Mucosa of descending colon (tissue), 3 donors: ENCODE results near the gene PAPPA2. TPM values are rescaled to one million over a fixed set of nuclear protein-coding genes. Genes with fewer than 3 reads are reported as not detected.

Experiments used
- ATAC-seq: fragments of 200-7000 bp; cut with Tn5 transposase; one replicate; pipeline ENCODE4 v1.9.1; 2020; ENCODE audit warnings: mild to moderate bottlenecking, moderate library complexity
- DNase-seq, 3 donors: peaks; one replicate each; pipeline ENCODE4 v3.0.0-alpha.2; 2020
- H3K36me3 ChIP-seq: fragments of 200-600 bp; one replicate; pipeline ENCODE4 v1.8.0; 2021; ENCODE audit warnings: low read depth, mild to moderate bottlenecking
- H3K4me1 ChIP-seq: fragments of 200-600 bp; one replicate; pipeline ENCODE4 v1.8.0; 2021; ENCODE audit warnings: low read depth, mild to moderate bottlenecking
- H3K4me3 ChIP-seq: fragments of 200-600 bp; one replicate; pipeline ENCODE4 v1.8.0; 2021; ENCODE audit warnings: mild to moderate bottlenecking
- H3K9me3 ChIP-seq: fragments of 200-600 bp; one replicate; pipeline ENCODE4 v1.8.0; 2021; ENCODE audit warnings: mild to moderate bottlenecking
- CTCF ChIP-seq: fragments of 200-600 bp; IDR thresholded peaks from one replicate; pipeline ENCODE4 v1.8.0; 2022; ENCODE audit warnings: antibody characterized with exemption, mild to moderate bottlenecking
- intact Hi-C, 2 donors: fragments of 100-400 bp; cut with DNase I in 1 of 2; cut with micrococcal nuclease in 1 of 2; formaldehyde crosslinking; loops; one replicate each; pipeline versions ENCODE4 v1.11.0 to v1.11.1; 2022; cut with DNase I, micrococcal nuclease
- total RNA-seq, 3 donors: library from RNA; stranded (reverse); fragmentation: NEBNext Ultra II Directional in 2 of 3; extraction: Animal tissue kit (Norgen Biotek cat#: 25700) in 2 of 3; gene quantifications; one replicate each; pipeline versions ENCODE4 v1.2.1 to v1.2.4, GENCODE V29; 2021 to 2023
- donor health status: DM: no; HTN: no; CAD: no; lungs with moderate emphysema.
- donor health status: DM: no; HTN: no; CAD: no.
- donor health status: DM: no; HTN: yes; CAD: no.

The PAPPA2 gene
- total RNA-seq, 3 donors from 2014 or later: 1.0 to 5.1 (median 1.1) TPM

DNA sequence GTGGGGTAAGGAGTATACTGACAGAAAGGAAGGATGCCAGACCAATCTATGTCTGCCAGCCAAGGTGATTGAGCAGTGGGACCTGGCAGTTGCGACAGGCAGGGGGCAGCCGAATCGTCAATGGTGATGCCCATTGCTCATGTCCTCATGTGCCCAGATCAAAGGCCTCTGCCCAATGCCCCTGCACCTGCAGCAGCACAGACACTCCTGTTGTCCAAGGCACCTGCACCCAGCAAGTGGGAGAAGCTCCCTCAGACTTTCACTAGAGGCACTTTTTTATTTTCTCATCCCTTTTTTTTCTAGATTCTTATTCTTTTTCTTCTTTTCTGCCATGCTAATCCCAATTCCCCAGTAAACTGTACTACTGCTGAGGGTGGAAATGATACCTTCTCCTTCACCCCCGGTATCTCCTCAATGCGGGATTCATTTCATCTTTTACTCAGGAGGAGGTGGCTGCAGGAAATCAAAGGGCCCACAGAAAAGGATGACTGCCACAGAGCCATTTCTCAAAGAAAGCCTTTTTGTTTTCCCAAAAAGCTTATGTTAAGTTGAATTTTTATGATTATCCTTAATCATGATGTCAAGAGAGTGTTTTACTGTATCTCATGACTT, 332.0 kb downstream of the PAPPA2 start:
- no peak for ATAC-seq
- TF ChIP-seq CTCF: no peak
- H3K9me3 ChIP-seq: no peaks in the 10 kb centered on the region
- no peaks in the 10 kb centered on the region for H3K36me3 ChIP-seq
- no peak overlapping the region for H3K4me3 ChIP-seq
- intact Hi-C loops: no loop called here
- no peaks in the 10 kb centered on the region for H3K4me1 ChIP-seq
- no peak for DNase-seq

DNA sequence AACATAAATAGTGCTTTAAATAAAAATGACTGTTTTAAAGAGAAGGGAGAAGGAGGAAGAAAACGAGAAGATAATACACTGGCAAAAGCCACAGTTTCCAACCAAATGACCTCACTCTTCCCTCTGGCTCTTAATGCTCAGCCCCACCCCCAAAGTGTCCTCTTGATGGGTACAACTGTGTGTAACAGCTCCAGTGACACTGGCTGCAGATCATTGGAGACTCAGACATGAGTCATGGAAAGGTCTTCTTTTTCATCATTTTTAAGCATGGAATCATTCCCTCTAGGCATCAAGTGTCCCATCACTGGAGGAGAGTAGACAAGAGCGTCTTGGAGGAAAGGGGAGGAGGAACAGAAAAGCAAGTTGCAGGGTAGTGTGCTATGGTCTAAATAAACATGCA, 333.0 kb downstream of the PAPPA2 start:
- intact Hi-C loops: no loop called here
- H3K4me3 ChIP-seq: no peak overlapping the region
- H3K36me3 ChIP-seq: no peaks in the 10 kb centered on the region
- no peaks in the 10 kb centered on the region for H3K4me1 ChIP-seq
- no peak for TF ChIP-seq CTCF
- ATAC-seq (no peak), DNase-seq (no peak)
- no peaks in the 10 kb centered on the region for H3K9me3 ChIP-seq

DNA sequence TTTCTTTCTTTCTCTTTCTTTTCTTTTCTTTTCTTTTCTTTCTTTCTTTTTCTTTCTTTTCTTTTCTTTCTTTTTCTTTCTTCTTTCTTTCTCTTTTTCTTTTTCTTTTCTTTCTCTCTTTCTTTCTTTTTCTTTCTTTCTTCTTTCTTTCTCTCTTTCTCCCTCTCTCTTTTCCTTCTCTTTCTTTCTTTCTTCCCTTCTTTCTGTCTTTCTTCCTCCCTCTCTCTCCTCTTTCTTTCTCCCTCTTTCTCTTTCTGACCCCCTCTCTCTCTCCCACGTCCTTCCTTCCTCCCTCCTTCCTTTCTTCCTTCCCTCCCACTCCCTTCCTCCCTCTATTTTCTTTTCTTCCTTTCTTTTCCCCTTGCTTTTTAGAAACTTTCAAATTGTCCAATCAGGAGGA, 333.6 kb downstream of the PAPPA2 start:
- Histone ChIP-seq H3K4me1 (no peaks in the 10 kb centered on the region), H3K36me3 (no peaks in the 10 kb centered on the region), H3K4me3 (no peak overlapping the region), H3K9me3 (no peaks in the 10 kb centered on the region)
- DNase-seq (no peak), ATAC-seq (no peak)
- TF ChIP-seq CTCF: no peak
- intact Hi-C loops: no loop called here

DNA sequence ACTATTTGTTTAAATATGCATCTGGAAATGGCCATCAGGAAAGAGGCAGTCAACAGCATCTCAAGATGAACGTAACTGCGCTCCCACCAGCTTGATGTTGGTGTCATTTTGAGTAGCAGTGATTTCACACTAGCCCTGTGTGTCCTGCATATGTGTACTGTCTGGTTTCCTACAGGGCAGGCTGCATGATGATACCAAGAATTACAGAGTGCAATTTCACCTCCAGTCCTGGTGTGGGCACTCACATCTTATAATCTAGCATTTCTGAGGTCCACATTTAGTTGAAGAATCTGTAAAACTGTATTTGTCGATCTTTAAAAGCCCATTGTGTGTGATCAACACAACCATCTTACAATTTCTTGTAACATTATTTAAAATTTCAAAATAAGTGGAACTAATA, 336.4 kb downstream of the PAPPA2 start:
- Histone ChIP-seq H3K4me3 (no peak overlapping the region), H3K36me3 (no peaks in the 10 kb centered on the region), H3K4me1 (no peaks in the 10 kb centered on the region), H3K9me3 (no peaks in the 10 kb centered on the region)
- intact Hi-C loops: no loop called here
- TF ChIP-seq CTCF: no peak
- ATAC-seq (no peak), DNase-seq (no peak)

- H3K4me3 ChIP-seq: no peak overlapping the region
- intact Hi-C loops: no loop called here
- no peaks in the 10 kb centered on the region for H3K9me3 ChIP-seq
- H3K36me3 ChIP-seq: no peaks in the 10 kb centered on the region
- TF ChIP-seq CTCF: no peak
- DNase-seq (no peak), ATAC-seq (no peak)
- no peaks in the 10 kb centered on the region for H3K4me1 ChIP-seq
Measured at GRCh38 chr1:176800978-176801513, 338.1 kb downstream of the PAPPA2 start.
